ENCODE measurements around the gene SOX1.

The SOX1 gene

DNA sequence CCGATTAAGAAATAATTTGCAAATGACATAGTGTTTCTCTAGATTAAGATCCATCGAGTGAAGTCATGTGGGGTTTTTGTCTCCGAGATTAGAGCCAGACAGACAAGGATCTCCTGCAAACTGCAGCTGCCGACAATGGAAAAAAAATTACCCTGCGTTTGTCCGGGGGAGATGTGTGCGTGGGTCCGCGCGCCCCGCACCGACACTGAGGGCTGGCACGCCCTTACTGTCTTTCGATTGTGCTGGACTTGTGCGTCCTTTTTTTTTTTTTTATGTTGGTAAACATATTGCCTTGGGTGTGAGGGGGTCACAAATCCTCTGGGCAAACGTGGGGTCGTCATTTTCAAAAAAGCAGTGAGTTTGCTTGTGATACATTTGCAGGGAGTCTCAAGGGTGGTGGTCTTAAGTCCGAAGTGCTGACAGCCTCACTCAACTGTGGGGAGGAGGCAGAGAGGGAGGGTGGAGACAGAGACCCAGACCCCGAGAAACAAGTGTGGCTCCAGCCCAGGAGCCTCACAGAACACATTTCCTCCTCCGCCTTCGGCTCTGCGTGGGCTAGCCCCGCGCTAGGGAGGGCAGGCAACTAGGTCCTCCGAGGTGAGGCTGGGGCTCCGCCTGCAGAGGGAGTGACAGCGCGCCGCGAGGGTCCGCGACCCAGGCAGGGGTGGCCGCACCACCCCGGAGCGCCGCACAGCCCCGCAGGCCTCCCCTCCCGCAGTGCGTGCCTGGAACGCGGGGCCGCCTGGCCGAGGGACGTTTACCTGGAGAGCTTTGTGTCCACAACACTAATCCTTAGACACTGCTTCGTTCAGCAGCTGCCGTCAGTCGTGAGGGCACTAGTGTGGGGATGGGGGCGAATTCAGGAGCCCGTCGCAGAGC lies 11.7 kb upstream of the SOX1 start:
- ATAC-seq (ENCODE audit: insufficient read depth, low read depth), result no peak

DNA sequence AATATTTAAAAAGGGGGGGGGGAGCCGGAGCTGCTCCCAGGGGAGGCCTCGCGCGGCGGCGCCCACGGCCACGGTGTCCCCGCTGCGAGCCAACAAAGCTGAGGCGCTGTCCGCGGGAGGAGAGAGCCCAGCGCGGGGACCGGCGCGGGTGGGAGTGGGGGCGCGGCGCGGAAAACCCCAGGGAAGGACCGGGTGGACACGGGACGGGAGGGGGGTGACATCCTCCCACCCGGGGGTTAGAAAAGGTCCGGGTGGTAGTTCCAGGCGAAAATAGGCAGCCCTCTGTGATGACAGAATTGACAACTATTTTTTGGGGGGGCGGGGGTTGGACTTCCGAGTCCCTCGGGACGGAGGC lies 11.1 kb upstream of the SOX1 start:
- Histone ChIP-seq H3K4me2 (ENCODE audit: insufficient read depth, low read length) (no peak overlapping the region), H3K27me3 (ENCODE audit: insufficient read depth, low read length, poor library complexity) (peaks cover 3% of the 10 kb centered on the region), H3K36me3 (ENCODE audit: insufficient read depth, low read length) (no peaks in the 10 kb centered on the region), H4K20me1 (ENCODE audit: insufficient read depth, low read length) (no peaks in the 10 kb centered on the region), H3K4me1 (ENCODE audit: insufficient read depth, low read length) (no peaks in the 10 kb centered on the region), H3K9me3 (ENCODE audit: insufficient read depth, low read length, severe bottlenecking) (no peaks in the 10 kb centered on the region), H3K4me3 (ENCODE audit: low read depth in 1 of 2, low read length in 2 of 2) (no peak overlapping the region), H3K79me2 (ENCODE audit: insufficient read depth, low read length) (no peaks in the 10 kb centered on the region), H2AFZ (ENCODE audit: low read depth, low read length) (no peak overlapping the region), H3K9ac (ENCODE audit: low read depth, low read length) (no peak overlapping the region), H3K27ac (ENCODE audit: low read length) (no peak overlapping the region)
- TF ChIP-seq, protein P1, sequence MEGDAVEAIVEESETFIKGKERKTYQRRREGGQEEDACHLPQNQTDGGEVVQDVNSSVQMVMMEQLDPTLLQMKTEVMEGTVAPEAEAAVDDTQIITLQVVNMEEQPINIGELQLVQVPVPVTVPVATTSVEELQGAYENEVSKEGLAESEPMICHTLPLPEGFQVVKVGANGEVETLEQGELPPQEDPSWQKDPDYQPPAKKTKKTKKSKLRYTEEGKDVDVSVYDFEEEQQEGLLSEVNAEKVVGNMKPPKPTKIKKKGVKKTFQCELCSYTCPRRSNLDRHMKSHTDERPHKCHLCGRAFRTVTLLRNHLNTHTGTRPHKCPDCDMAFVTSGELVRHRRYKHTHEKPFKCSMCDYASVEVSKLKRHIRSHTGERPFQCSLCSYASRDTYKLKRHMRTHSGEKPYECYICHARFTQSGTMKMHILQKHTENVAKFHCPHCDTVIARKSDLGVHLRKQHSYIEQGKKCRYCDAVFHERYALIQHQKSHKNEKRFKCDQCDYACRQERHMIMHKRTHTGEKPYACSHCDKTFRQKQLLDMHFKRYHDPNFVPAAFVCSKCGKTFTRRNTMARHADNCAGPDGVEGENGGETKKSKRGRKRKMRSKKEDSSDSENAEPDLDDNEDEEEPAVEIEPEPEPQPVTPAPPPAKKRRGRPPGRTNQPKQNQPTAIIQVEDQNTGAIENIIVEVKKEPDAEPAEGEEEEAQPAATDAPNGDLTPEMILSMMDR (IDR thresholded peaks at IDR 0.05; ENCODE audit: borderline replicate concordance, extremely low read depth, low read length, poor library complexity, severe bottlenecking), result no peak
- no peak for TF ChIP-seq EZH2 (IDR thresholded peaks at IDR 0.05; ENCODE audit: borderline replicate concordance, low read depth, low read length, severe bottlenecking)
- ATAC-seq (ENCODE audit: insufficient read depth, low read depth) (no peak), DNase-seq (no peak)

More for the DNA sequence above, 11.7 kb upstream of the SOX1 start:
- no peak overlapping the region for H3K27ac ChIP-seq (ENCODE audit: low read length)
- no peaks in the 10 kb centered on the region for H3K9me3 ChIP-seq (ENCODE audit: insufficient read depth, low read length, severe bottlenecking)
- no peak for DNase-seq
- H3K27me3 ChIP-seq (ENCODE audit: insufficient read depth, low read length, poor library complexity), result peaks cover 5% of the 10 kb centered on the region
- no peaks in the 10 kb centered on the region for H3K36me3 ChIP-seq (ENCODE audit: insufficient read depth, low read length)
- no peaks in the 10 kb centered on the region for H3K4me1 ChIP-seq (ENCODE audit: insufficient read depth, low read length)
- H4K20me1 ChIP-seq (ENCODE audit: insufficient read depth, low read length), result no peaks in the 10 kb centered on the region
- no peak overlapping the region for H2AFZ ChIP-seq (ENCODE audit: low read depth, low read length)
- H3K79me2 ChIP-seq (ENCODE audit: insufficient read depth, low read length), result no peaks in the 10 kb centered on the region
- H3K4me2 ChIP-seq (ENCODE audit: insufficient read depth, low read length), result no peak overlapping the region
- no peak overlapping the region for H3K9ac ChIP-seq (ENCODE audit: low read depth, low read length)
- no peak overlapping the region for H3K4me3 ChIP-seq (ENCODE audit: low read depth in 1 of 2, low read length in 2 of 2)
- TF ChIP-seq, protein P1 (IDR thresholded peaks at IDR 0.05; ENCODE audit: borderline replicate concordance, extremely low read depth, low read length, poor library complexity, severe bottlenecking), result no peak
- TF ChIP-seq EZH2 (IDR thresholded peaks at IDR 0.05; ENCODE audit: borderline replicate concordance, low read depth, low read length, severe bottlenecking), result no peak

DNA sequence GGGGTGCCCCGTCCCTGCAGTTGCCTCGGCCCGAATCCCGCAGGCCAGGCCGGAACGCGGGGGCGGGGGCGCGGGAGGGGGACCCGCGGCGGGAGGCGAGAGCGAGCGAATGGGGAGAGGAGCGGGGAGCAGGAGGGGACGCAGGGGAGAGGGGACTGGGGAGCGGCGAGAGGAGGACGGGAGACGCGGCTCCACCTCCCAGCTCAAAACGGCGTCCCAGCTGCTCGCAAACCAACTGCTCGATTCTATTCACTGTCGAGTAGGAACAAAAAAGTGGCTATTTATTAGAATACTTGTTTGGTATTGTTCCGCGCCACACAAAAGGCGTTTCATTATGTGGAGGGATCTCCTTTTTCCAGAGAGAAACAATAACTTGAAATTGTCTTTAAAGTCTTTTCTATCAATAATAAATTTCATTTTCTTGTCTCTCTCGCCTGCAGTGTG lies 10.6 kb upstream of the SOX1 start:
- Histone ChIP-seq H3K36me3 (ENCODE audit: insufficient read depth, low read length) (no peaks in the 10 kb centered on the region), H3K79me2 (ENCODE audit: insufficient read depth, low read length) (no peaks in the 10 kb centered on the region), H3K27me3 (ENCODE audit: insufficient read depth, low read length, poor library complexity) (no peaks in the 10 kb centered on the region), H4K20me1 (ENCODE audit: insufficient read depth, low read length) (no peaks in the 10 kb centered on the region), H3K27ac (ENCODE audit: low read length) (no peak overlapping the region), H3K4me2 (ENCODE audit: insufficient read depth, low read length) (no peak overlapping the region), H3K4me3 (ENCODE audit: low read depth in 1 of 2, low read length in 2 of 2) (no peak overlapping the region), H2AFZ (ENCODE audit: low read depth, low read length) (no peak overlapping the region), H3K9ac (ENCODE audit: low read depth, low read length) (no peak overlapping the region), H3K4me1 (ENCODE audit: insufficient read depth, low read length) (no peaks in the 10 kb centered on the region), H3K9me3 (ENCODE audit: insufficient read depth, low read length, severe bottlenecking) (no peaks in the 10 kb centered on the region)
- DNase-seq (no peak), ATAC-seq (ENCODE audit: insufficient read depth, low read depth) (no peak)
- TF ChIP-seq EZH2 (IDR thresholded peaks at IDR 0.05; ENCODE audit: borderline replicate concordance, low read depth, low read length, severe bottlenecking), result no peak
- TF ChIP-seq, protein P1 (IDR thresholded peaks at IDR 0.05; ENCODE audit: borderline replicate concordance, extremely low read depth, low read length, poor library complexity, severe bottlenecking), result no peak
